Progenitor cell of endocrine pancreas (in vitro differentiated cells): Measurements from ENCODE around the gene GPX2. TPM values are rescaled to one million over a fixed set of nuclear protein-coding genes. Genes with fewer than 3 reads are reported as not detected.
A peak's percentile ranks its signal among the peaks of the same experiment; 100 is the strongest.

Source experiments
- DNase-seq: peaks from one replicate; pipeline ENCODE4 v3.0.0; 2021; ENCODE audit warnings: low spot score; ENCODE audit not compliant: unreplicated experiment
- H3K27ac Mint-ChIP-seq: 2 replicates; pipeline ENCODE4 v1.8.0; 2021; ENCODE audit warnings: mild to moderate bottlenecking, moderate library complexity, mixed read lengths
- H3K27me3 Mint-ChIP-seq: 2 replicates; pipeline ENCODE4 v1.8.0; 2021; ENCODE audit warnings: mixed read lengths
- H3K36me3 Mint-ChIP-seq: 2 replicates; pipeline ENCODE4 v1.8.0; 2022; ENCODE audit warnings: mixed read lengths; ENCODE audit not compliant: insufficient read depth
- H3K4me1 Mint-ChIP-seq: 2 replicates; pipeline ENCODE4 v1.8.0; 2021; ENCODE audit warnings: low read depth, mixed read lengths
- H3K4me3 Mint-ChIP-seq: 2 replicates; pipeline ENCODE4 v1.8.0; 2021; ENCODE audit warnings: low read depth, mild to moderate bottlenecking, moderate library complexity, mixed read lengths
- H3K9me3 Mint-ChIP-seq: 2 replicates; pipeline ENCODE4 v1.8.0; 2021; ENCODE audit warnings: low read depth, mixed read lengths
- CTCF ChIP-seq: fragments of 200-600 bp; sonication (generic); IDR thresholded peaks from one replicate; pipeline ENCODE4 v1.5.0; 2021; ENCODE audit warnings: antibody characterized with exemption, mild to moderate bottlenecking; ENCODE audit not compliant: unreplicated experiment
- long read RNA-seq: library from polyadenylated mRNA; unstranded; transcript quantifications from one replicate; pipeline ENCODE4 v2.0.0, GENCODE V29; 2020
- total RNA-seq: library from RNA; stranded (reverse); gene quantifications from 2 replicates; pipeline ENCODE4 v1.2.1, GENCODE V29; 2021

The GPX2 gene
- 11.0 and 13.9 TPM in 2 replicates for total RNA-seq
- long read RNA-seq, partial matches to known transcripts, result 0 of 2 reads
- long read RNA-seq, other reads (novel, unspliced or antisense), result 1 of 2 reads

DNA sequence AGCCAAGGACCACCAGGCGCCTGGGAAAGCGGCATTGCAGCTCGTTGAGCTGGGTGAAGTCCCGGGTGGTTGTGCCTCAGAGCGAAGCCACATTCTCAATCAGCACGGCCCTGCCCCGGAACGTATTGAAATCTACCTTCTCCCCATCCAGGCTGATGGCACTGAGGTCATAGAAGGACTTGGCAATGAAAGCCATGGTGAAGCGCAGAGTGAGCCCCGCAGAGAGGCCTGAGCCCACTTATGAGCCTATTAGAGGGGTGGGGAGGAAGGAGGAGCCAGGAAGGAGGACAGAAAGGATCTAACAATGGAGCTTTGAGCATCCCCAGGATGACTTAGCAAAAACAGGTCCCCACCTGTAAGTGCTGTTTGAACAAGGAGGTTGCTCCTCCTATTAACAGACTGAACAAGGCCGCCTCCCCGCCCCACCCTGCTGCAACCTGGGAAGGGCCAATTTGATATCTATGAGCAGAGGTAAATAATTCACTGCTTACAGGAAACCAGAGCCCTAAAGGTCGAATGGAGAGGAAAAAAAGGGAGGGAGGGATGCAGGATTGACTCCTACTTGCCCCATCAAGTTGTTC is at the start of gene GPX2:
Gene GPX2 (minus strand): TSS at position 215 of the 581 bp plus-strand sequence. CDS start 19 bp downstream, at position 196.
- H3K9me3 Mint-ChIP-seq, result no peaks in the 10 kb centered on the region

GRCh38 chr14:64990939-64991338 is 48.4 kb upstream of the GPX2 start:
- Mint-ChIP-seq H3K4me3 (no peak overlapping the region), H3K9me3 (no peaks in the 10 kb centered on the region), H3K4me1 (peaks cover 8% of the 10 kb centered on the region), H3K36me3 (no peaks in the 10 kb centered on the region), H3K27ac (no peak overlapping the region), H3K27me3 (peaks cover 3% of the 10 kb centered on the region)
- DNase-seq, result no peak
- TF ChIP-seq CTCF, result no peak

More for the DNA sequence above, at the start of gene GPX2:
- no peak for DNase-seq
- Mint-ChIP-seq H3K27ac (peak within 1 kb of the TSS; percentile 94), H3K4me3 (peak within 1 kb of the TSS; percentile 17), H3K4me1 (peaks cover 31% of the 10 kb centered on the region), H3K27me3 (peaks cover 3% of the 10 kb centered on the region), H3K36me3 (peaks cover 17% of the 10 kb centered on the region)
- no peak for TF ChIP-seq CTCF

GRCh38 chr14:64990296-64990695 is 47.8 kb upstream of the GPX2 start:
- no peak overlapping the region for H3K27ac Mint-ChIP-seq
- H3K9me3 Mint-ChIP-seq, result no peaks in the 10 kb centered on the region
- H3K4me3 Mint-ChIP-seq, result no peak overlapping the region
- peaks cover 8% of the 10 kb centered on the region for H3K4me1 Mint-ChIP-seq
- DNase-seq, result no peak
- TF ChIP-seq CTCF, result no peak
- H3K27me3 Mint-ChIP-seq, result peaks cover 7% of the 10 kb centered on the region
- no peaks in the 10 kb centered on the region for H3K36me3 Mint-ChIP-seq

GRCh38 chr14:64987438-64987767 is 44.9 kb upstream of the GPX2 start:
- Mint-ChIP-seq H3K36me3 (no peaks in the 10 kb centered on the region), H3K27me3 (peaks cover 23% of the 10 kb centered on the region), H3K27ac (peak overlapping the region; percentile 99), H3K4me1 (peaks cover 12% of the 10 kb centered on the region), H3K4me3 (peak overlapping the region; percentile 97), H3K9me3 (no peaks in the 10 kb centered on the region)
- TF ChIP-seq CTCF, result no peak
- no peak for DNase-seq

DNA sequence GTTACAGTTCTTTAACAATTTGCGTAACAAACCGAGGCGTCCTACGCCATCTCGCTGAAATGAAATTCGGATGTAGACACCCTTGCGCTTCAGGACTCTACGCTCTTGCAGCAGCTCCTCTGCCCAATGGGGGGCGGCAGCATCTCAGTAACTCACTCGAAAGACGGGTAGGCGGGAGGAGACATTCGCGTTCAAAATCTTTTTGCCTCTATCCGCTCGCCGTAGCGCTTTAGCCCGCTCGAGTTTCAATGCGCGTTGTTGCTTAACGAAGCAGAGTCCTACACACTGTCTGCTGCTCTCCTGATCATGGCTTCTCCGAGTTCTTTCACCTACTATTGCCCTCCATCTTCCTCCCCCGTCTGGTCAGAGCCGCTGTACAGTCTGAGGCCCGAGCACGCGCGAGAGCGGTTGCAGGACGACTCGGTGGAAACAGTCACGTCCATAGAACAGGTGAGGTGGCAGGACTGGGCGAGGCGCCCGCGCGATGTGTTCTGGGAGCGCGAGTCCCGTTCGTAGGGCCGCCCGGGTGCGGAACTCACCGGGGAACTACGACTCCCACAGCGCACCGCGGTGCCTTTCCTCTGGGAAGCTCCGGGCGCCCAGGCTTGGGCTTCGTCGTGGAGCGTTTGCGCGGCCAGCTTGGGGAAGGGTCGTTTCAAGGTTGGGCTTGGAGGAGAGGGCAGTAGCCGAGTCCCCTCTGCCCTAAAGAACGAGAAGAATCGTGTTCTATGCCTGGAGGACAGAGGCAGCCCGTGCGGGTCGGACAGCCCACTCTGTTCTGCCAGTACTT is 44.3 kb upstream of the GPX2 start, which contains the start of gene FNTB:
Gene FNTB (plus strand): TSS at position 248 of the 790 bp plus-strand sequence. CDS start 59 bp downstream, at position 307.
- H3K36me3 Mint-ChIP-seq, result no peaks in the 10 kb centered on the region
- peak; percentile 85 for DNase-seq
- H3K27ac Mint-ChIP-seq, result peak within 1 kb of the TSS; percentile 99
- H3K4me1 Mint-ChIP-seq, result peaks cover 12% of the 10 kb centered on the region
- TF ChIP-seq CTCF, result peak; percentile 66
- peak within 1 kb of the TSS; percentile 97 for H3K4me3 Mint-ChIP-seq
- no peaks in the 10 kb centered on the region for H3K9me3 Mint-ChIP-seq
- H3K27me3 Mint-ChIP-seq, result peaks cover 27% of the 10 kb centered on the region
